Measurements from ENCODE around the gene KCNS1.

DNA sequence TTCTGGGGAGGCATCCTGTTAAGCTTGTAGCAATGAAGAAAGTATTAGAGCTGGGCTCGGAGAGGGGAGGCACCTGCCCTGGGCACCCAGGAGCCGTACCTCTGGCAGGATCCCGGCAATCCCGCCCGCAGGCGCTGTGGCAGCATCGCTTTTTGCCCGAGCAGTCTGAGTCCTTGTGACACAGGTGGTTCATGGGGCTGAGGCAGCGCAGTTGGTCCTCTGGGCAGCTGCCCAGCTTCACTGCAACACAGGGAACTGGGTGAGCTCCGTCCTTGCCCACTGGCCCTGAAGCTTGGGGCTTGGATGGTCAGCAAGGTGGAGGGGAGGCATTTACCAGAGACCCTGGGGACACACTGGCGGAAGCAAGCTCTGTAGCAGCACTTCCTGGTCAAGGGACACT is 9.4 kb upstream of the KCNS1 start:
- TF ChIP-seq, protein P1, sequence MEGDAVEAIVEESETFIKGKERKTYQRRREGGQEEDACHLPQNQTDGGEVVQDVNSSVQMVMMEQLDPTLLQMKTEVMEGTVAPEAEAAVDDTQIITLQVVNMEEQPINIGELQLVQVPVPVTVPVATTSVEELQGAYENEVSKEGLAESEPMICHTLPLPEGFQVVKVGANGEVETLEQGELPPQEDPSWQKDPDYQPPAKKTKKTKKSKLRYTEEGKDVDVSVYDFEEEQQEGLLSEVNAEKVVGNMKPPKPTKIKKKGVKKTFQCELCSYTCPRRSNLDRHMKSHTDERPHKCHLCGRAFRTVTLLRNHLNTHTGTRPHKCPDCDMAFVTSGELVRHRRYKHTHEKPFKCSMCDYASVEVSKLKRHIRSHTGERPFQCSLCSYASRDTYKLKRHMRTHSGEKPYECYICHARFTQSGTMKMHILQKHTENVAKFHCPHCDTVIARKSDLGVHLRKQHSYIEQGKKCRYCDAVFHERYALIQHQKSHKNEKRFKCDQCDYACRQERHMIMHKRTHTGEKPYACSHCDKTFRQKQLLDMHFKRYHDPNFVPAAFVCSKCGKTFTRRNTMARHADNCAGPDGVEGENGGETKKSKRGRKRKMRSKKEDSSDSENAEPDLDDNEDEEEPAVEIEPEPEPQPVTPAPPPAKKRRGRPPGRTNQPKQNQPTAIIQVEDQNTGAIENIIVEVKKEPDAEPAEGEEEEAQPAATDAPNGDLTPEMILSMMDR (IDR thresholded peaks at IDR 0.05), result no peak
- TF ChIP-seq POLR2A (IDR thresholded peaks at IDR 0.05), result no peak
